UCSD-AML1 (cell line): ENCODE results near the gene TEKT5.
"Not testable (repeated sequence)": the region's sequence is repeated elsewhere in the genome, so short reads cannot be mapped to it uniquely, and the experiment has no call there.

ENCODE experiments used
- DNase-seq: peaks from one replicate; lab custom pipeline; 2025; ENCODE audit not compliant: unreplicated experiment; lab: John Stamatoyannopoulos, UW

TEKT5 gene

GRCh38 chr16:10637337-10638037 is 57.2 kb downstream of the TEKT5 start:
- DNase-seq: no peak

GRCh38 chr16:10635365-10636021 is 59.2 kb downstream of the TEKT5 start:
- no peak for DNase-seq

DNA sequence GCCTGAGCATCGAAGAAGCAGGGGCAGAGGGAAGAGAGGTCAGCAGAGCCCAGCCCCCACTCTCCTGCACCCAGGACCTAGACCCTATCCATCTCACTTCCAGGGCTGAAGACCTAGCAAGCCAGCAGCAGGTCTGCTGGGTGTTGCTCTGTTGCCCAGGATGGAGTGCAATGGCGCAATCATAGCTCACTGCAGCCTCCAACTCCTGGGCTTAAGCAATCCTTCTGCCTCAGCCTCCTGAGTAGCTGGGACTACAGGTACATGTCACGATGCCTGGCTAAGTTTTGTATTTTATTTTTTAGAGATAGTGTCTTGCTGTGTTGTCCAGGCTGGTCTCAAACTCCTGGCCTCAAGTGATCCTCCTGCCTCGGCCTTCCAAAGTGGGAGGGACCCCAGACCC is 61.3 kb downstream of the TEKT5 start:
- DNase-seq: not testable (repeated sequence)

DNA sequence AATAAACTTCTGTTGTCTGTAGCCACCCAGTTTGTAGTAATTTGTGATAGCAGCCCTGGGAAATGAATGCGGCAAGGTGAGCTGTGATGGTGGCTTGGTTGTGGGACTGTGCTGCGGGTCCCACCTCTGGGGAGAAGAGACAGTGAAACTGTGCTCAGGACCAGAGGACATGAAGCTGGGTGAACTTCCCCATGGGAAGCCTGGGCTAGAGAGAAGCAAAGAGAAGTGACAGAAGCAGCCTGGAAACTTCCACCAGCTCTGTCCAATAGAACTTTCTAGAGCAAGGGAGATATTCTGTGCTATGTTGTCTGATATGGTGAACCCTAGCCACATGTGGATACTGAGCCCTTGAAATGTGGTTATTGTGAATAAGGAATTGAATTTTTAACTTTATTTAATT is 62.8 kb downstream of the TEKT5 start:
- DNase-seq: no peak

- DNase-seq: no peak
These were observed 65.2 kb downstream of the TEKT5 start for GRCh38 chr16:10629592-10629963.

GRCh38 chr16:10625595-10626357 is 69.0 kb downstream of the TEKT5 start:
- DNase-seq: no peak

DNA sequence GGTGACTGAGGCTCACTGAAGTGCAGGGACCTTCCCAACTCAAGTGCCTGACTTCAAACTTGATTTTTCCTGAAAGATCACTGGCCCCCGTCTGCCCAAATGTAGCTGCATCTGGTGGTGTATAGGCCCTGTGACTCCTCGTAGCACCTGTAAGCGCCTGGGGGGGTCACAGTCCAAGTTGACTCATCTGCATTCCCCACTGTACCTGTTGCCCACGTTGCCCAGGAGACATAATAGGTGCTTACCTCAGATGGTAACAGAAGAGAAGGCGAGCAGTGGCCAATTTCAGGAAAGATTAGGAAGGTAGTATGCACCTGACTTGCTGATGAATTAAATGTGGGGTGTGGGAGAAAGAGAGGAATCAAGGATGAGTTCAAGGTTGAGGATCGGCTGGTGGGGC is 70.2 kb downstream of the TEKT5 start:
- DNase-seq: no peak

- no peak for DNase-seq
These were observed 71.7 kb downstream of the TEKT5 start for GRCh38 chr16:10623059-10623458.

DNA sequence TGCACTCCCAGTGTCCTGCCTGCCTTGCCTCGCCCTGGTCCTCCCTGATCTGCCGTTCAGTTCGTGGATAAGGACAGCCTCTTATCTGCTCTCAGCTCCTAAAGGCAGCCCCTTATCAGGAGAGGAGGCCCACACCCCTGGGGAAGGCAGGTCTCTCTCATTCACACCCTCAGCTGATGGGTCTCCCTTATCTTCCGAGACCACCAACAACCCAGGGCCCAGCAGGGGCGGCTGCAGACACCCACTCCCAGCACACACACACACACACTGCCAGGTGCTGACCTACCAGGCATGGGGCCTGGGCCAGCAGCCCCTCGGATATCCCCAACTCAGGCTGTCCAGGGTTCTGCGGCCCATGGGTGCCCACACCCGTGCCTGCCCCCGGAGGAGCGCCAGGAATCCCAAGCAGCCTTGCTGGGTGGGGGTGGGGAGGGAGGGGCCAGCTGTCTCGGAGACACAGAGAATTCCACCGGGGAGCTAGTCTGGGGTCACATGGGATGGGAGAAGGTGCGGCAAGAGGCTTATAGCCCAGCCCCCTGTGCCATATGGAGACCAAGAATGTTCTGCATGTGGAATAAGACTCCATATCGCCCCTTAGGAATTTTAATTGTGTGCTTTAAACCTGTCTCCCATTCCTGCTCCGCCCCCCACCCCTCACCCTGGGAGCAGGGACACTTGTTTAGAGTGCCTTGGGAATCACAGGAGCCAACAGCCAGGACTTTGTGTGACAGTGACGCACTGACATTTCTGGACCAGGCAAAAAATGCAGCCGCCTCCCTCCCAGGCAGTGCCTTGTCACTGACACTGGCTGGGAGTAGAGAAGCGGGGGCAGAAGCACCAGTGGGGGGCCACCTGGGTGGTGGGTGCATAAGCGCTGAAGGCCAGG is 72.5 kb downstream of the TEKT5 start:
- DNase-seq: no peak

- not testable (repeated sequence) for DNase-seq
These were observed 73.3 kb downstream of the TEKT5 start for GRCh38 chr16:10621216-10621949.

GRCh38 chr16:10620120-10620519 is 74.6 kb downstream of the TEKT5 start:
- DNase-seq: no peak

DNA sequence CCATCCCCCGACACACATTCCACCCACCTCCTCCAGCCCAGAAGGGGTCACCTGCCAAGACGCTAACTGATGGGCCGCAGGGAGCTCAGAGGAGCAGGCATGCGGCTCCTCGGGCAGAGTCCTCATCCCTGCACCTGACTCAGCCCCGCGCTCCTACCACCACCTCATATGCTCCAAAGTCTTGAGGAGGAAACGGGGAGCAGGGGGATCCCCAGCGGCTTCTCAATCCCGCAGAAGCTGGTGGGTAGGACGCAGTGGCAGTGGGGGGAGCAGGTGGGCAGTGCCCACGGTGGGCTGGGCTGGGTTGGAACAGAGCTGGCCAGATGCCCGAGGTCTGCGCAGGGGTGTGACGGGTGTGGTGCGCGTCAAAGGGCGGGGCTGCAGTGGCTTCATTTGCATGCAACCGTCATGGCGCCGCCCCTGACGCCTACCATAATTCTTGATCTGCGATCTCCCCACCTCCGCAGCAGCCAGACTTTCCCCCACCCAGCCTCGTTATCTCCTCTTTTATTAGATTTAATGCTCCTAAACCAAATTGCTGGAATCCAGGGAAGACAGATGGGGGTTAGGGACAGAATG is 75.4 kb downstream of the TEKT5 start:
- no peak for DNase-seq

GRCh38 chr16:10618710-10619209 is 76.0 kb downstream of the TEKT5 start:
- no peak for DNase-seq

DNA sequence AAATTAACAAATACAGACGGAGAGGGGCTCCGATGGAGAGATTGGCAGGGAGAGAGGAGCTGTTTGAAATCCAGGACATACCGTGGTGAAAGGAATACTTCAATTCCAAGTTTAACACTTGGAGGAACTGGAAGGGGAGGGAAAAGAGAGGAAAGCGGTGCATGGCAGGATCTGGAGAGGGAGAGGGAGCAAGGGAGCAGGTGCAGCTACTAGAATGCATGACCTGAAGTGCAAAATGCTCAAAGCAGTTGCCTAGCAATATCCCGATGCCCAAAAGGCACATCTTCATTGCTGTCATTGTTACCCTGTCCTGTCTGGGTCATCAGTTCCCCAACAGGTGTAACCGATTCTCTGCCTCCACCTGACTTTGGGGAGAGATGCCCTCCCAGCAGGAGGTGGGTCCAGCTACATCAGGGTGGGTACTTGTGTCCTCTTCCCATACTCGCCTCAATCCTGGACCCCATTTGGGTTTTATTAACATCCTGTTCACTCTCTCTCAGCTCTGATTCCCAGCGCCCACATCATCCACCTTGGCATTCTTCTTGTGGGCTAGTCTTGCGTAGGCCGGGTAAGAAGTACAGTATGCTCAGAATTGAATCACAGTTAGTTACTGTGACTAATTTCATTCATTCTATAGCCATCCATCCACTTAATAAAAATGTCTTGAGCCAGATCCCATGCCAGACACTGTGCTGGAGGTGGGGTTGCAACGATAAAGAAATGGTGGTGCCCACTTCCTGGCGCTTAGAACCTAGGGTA is 76.9 kb downstream of the TEKT5 start:
- DNase-seq: no peak

DNA sequence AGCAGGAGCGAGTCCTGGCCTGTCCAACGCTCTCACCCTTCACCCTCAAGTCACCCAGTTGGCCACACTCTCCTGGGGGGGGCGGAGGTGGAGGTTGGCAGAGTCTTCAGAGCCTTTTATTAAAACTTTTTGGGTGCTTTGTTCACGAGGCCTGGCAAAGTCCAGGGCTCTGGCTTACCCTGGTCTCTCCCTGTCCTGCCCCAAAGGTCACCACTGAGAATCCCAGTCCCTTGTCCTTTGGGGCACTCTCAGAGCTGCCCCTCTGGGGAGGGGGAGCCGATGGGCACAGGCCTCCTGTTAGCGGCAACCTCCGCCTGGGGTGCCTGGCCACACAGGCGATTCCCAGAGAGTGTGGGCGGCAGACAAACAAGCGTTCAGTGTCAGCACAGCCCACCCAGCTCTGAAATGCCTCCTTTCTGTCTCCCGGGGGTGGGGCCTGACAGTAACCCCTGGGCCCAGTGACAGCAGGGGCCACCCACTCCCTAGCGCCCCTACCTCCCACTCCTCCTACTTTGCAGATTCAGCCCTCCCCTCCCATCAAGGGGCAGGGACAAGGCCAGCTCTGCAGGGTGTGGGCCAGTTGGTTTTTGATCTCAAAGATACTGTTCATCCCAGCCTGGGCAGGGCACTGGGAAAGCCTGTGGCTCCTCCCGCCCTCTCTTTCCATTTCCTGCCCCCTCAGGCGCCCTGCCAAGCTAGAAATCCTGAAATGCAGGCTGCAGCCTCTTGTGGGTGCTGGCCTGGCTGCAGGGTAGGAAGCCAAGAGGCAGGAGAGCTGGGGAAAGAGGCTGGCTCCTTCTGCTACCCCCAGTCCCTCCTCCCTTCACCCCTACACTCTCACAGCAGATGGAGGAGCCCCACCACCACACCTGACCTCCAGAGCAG is 77.7 kb downstream of the TEKT5 start:
- DNase-seq: no peak

GRCh38 chr16:10616419-10616755 is 78.3 kb downstream of the TEKT5 start:
- no peak for DNase-seq

DNA sequence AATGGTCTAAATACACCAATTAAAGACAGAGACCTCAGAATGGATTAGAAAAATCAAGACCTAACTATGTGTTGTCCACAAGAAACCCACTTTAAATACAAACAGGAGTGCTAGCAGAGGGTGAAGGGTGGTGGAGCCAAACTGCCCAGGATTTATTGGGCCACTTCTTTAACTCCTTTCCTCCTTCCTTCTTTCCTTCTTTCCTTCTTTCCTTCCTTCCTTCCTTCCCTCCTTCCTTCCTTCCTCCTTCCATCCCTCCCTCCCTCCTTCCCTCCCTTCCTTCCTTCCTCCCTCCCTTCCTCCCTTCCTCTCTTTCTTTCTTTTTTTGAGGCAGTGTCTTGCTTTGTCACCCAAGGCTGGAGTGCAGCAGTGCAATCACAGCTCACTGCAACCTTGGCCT is 80.0 kb downstream of the TEKT5 start:
- no peak for DNase-seq

- DNase-seq: no peak
These were observed 80.8 kb downstream of the TEKT5 start for GRCh38 chr16:10613785-10614485.
